Panc1 (cell line): ENCODE data around the gene DHFR2.

ENCODE experiments used
- CTCF ChIP-seq: fragments of 450-650 bp; IDR thresholded peaks from 2 replicates; pipeline ENCODE4 v1.5.1; 2017; ENCODE audit warnings: mild to moderate bottlenecking
- POLR2AphosphoS5 ChIP-seq: IDR thresholded peaks from 2 replicates; pipeline ENCODE4 v1.6.1; 2012; ENCODE audit warnings: mild to moderate bottlenecking, low read depth, low read length, moderate library complexity
- REST ChIP-seq, 2 experiments: IDR thresholded peaks; 2 replicates each; pipeline ENCODE4 v1.6.1; 2011 to 2012; ENCODE audit warnings: low read depth in 2 of 2, control low read depth in 1 of 2, low read length in 1 of 2, mild to moderate bottlenecking in 1 of 2, moderate library complexity in 1 of 2; ENCODE audit not compliant: insufficient read depth in 1 of 2
- SIN3A ChIP-seq: IDR thresholded peaks from 2 replicates; pipeline ENCODE4 v1.6.1; 2012; ENCODE audit warnings: low read depth, mild to moderate bottlenecking, low read length, moderate library complexity, borderline replicate concordance; ENCODE audit not compliant: insufficient read depth
- TCF7L2 ChIP-seq: IDR thresholded peaks from 2 replicates; pipeline ENCODE4 v1.6.1; 2011; ENCODE audit warnings: mild to moderate bottlenecking, low read depth, low read length, inconsistent platforms

- TF ChIP-seq CTCF: no peak
- no peak for TF ChIP-seq REST (IDR thresholded peaks at IDR 0.05; ENCODE audit: insufficient read depth in 1 of 2, low read depth in 2 of 2, low read length in 1 of 2)
- no peak for TF ChIP-seq POLR2AphosphoS5
- TF ChIP-seq SIN3A: no peak
- no peak for TF ChIP-seq TCF7L2
Measured at GRCh38 chr3:94076055-94076454, 13.3 kb upstream of the DHFR2 start.
